H9 (cell line): ENCODE results near the gene PSPN. TPM values are rescaled to one million over a fixed set of nuclear protein-coding genes. Genes with fewer than 3 reads are reported as not detected.

Experiments used
- DNase-seq: peaks from one replicate; pipeline ENCODE4 v3.0.0-alpha.2; 2017
- H2AFZ ChIP-seq: one replicate; pipeline ENCODE4 v1.6.1; 2013; ENCODE audit warnings: mild to moderate bottlenecking, low read length, control low read depth, moderate library complexity
- H2AK5ac ChIP-seq: 2 replicates; pipeline ENCODE4 v1.6.1; 2013; ENCODE audit warnings: low read length, control low read depth, mixed read lengths; ENCODE audit not compliant: insufficient read length
- H2BK120ac ChIP-seq: one replicate; pipeline ENCODE4 v1.6.1; 2013; ENCODE audit warnings: low read depth, mild to moderate bottlenecking, low read length, control low read depth, inconsistent platforms; ENCODE audit not compliant: poor library complexity, severe bottlenecking
- H2BK12ac ChIP-seq: 2 replicates; pipeline ENCODE4 v1.6.1; 2013; ENCODE audit warnings: low read length, control low read depth, mixed read lengths, low read depth; ENCODE audit not compliant: insufficient read length
- H2BK15ac ChIP-seq: 2 replicates; pipeline ENCODE4 v1.6.1; 2013; ENCODE audit warnings: low read depth, low read length, control low read depth
- H2BK20ac ChIP-seq: one replicate; pipeline ENCODE4 v1.6.1; 2013; ENCODE audit warnings: low read depth, mild to moderate bottlenecking, low read length, control low read depth, inconsistent platforms; ENCODE audit not compliant: poor library complexity, severe bottlenecking
- H2BK5ac ChIP-seq: 2 replicates; pipeline ENCODE4 v1.6.1; 2013; ENCODE audit warnings: low read length, control low read depth, mixed read lengths; ENCODE audit not compliant: insufficient read length
- H3K14ac ChIP-seq: 2 replicates; pipeline ENCODE4 v1.6.1; 2013; ENCODE audit warnings: low read length, control low read depth; ENCODE audit not compliant: insufficient read depth
- H3K18ac ChIP-seq: 2 replicates; pipeline ENCODE4 v1.6.1; 2013; ENCODE audit warnings: low read depth, mild to moderate bottlenecking, mixed read lengths, low read length, control low read depth; ENCODE audit not compliant: insufficient read length
- H3K23ac ChIP-seq: 2 replicates; pipeline ENCODE4 v1.6.1; 2013; ENCODE audit warnings: low read length, control low read depth, mixed read lengths, low read depth; ENCODE audit not compliant: insufficient read length
- H3K23me2 ChIP-seq: 2 replicates; pipeline ENCODE4 v1.6.1; 2013; ENCODE audit warnings: low read depth, mild to moderate bottlenecking, mixed read lengths, low read length, control low read depth; ENCODE audit not compliant: insufficient read length, poor library complexity, severe bottlenecking
- H3K27ac ChIP-seq: 2 replicates; pipeline ENCODE4 v1.5.1; 2013; ENCODE audit warnings: low read length, control low read depth, mixed read lengths, low read depth; ENCODE audit not compliant: insufficient read length
- H3K27me3 ChIP-seq: 2 replicates; pipeline ENCODE4 v1.6.1; 2013; ENCODE audit warnings: low read length, control low read depth, inconsistent platforms; ENCODE audit not compliant: insufficient read depth
- H3K4ac ChIP-seq: 2 replicates; pipeline ENCODE4 v1.6.1; 2013; ENCODE audit warnings: low read depth, mild to moderate bottlenecking, control low read depth, inconsistent platforms, low read length, moderate library complexity
- H3K4me1 ChIP-seq: 2 replicates; pipeline ENCODE4 v1.6.1; 2013; ENCODE audit warnings: low read length, control low read depth, inconsistent platforms; ENCODE audit not compliant: insufficient read depth
- H3K4me2 ChIP-seq: 2 replicates; pipeline ENCODE4 v1.6.1; 2013; ENCODE audit warnings: low read length, control low read depth, mixed read lengths; ENCODE audit not compliant: insufficient read length, insufficient read depth
- H3K56ac ChIP-seq: 2 replicates; pipeline ENCODE4 v1.6.1; 2013; ENCODE audit warnings: low read depth, mild to moderate bottlenecking, mixed read lengths, low read length, control low read depth; ENCODE audit not compliant: insufficient read length
- H3K79me1 ChIP-seq: 2 replicates; pipeline ENCODE4 v1.6.1; 2013; ENCODE audit warnings: low read depth, mild to moderate bottlenecking, moderate library complexity, low read length, control low read depth, inconsistent platforms; ENCODE audit not compliant: insufficient read depth, poor library complexity, severe bottlenecking
- H3K79me2 ChIP-seq: 2 replicates; pipeline ENCODE4 v1.6.1; 2013; ENCODE audit warnings: low read length, control low read depth, inconsistent platforms; ENCODE audit not compliant: insufficient read depth
- H3K9ac ChIP-seq: 2 replicates; pipeline ENCODE4 v1.6.1; 2013; ENCODE audit warnings: low read length, control low read depth, mixed read lengths; ENCODE audit not compliant: insufficient read length; ENCODE audit errors: extremely low read depth
- H3K9me3 ChIP-seq: one replicate; pipeline ENCODE4 v1.6.1; 2013; ENCODE audit warnings: low read depth, low read length, inconsistent platforms; ENCODE audit not compliant: control insufficient read depth
- H3T11ph ChIP-seq: one replicate; pipeline ENCODE4 v1.6.1; 2013; ENCODE audit warnings: mild to moderate bottlenecking, low read length, control low read depth, inconsistent platforms
- H4K20me1 ChIP-seq: one replicate; pipeline ENCODE4 v1.6.1; 2013; ENCODE audit not compliant: control insufficient read depth, insufficient read length, insufficient read depth
- H4K5ac ChIP-seq: 2 replicates; pipeline ENCODE4 v1.6.1; 2013; ENCODE audit warnings: low read depth, mild to moderate bottlenecking, mixed read lengths, low read length, control low read depth; ENCODE audit not compliant: insufficient read length
- H4K8ac ChIP-seq: replicated peaks from 2 replicates; pipeline ENCODE4 v1.6.1; 2013; ENCODE audit warnings: low read length, control low read depth, mixed read lengths, low read depth; ENCODE audit not compliant: insufficient read length
- H4K91ac ChIP-seq: 2 replicates; pipeline ENCODE4 v1.6.1; 2013; ENCODE audit warnings: low read depth, mild to moderate bottlenecking, moderate library complexity, mixed read lengths, low read length, control low read depth; ENCODE audit not compliant: insufficient read length
- H3K27ac Mint-ChIP-seq, 3 experiments: 2 replicates in 2 of 3; 3 replicates in 1 of 3; pipeline ENCODE4 v1.8.0; 2020 to 2021; ENCODE audit warnings: mixed read lengths in 3 of 3, mild to moderate bottlenecking in 1 of 3, moderate library complexity in 1 of 3
- H3K27me3 Mint-ChIP-seq: 2 replicates; pipeline ENCODE4 v1.8.0; 2021; ENCODE audit warnings: low read depth, mild to moderate bottlenecking, moderate library complexity, mixed read lengths
- H3K36me3 Mint-ChIP-seq, 3 experiments: 2 replicates in 2 of 3; 3 replicates in 1 of 3; pipeline ENCODE4 v1.8.0; 2020 to 2021; ENCODE audit warnings: low read depth in 3 of 3, mixed read lengths in 3 of 3; ENCODE audit not compliant: insufficient read depth in 1 of 3
- H3K4me1 Mint-ChIP-seq, 2 experiments: 2 replicates each; pipeline ENCODE4 v1.8.0; 2020; ENCODE audit warnings: mixed read lengths in 2 of 2
- H3K4me3 Mint-ChIP-seq, 2 experiments: 2 replicates in 1 of 2; 3 replicates in 1 of 2; pipeline ENCODE4 v1.8.0; 2020 to 2021; ENCODE audit warnings: mild to moderate bottlenecking in 2 of 2, mixed read lengths in 2 of 2, moderate library complexity in 1 of 2
- H3K9me3 Mint-ChIP-seq, 2 experiments: 2 replicates in 1 of 2; 3 replicates in 1 of 2; pipeline ENCODE4 v1.8.0; 2020; ENCODE audit warnings: mild to moderate bottlenecking in 2 of 2, mixed read lengths in 2 of 2, moderate library complexity in 1 of 2
- CTCF ChIP-seq: fragments of 200-600 bp; sonication (generic); conservative IDR thresholded peaks from 3 replicates; pipeline ENCODE4 v1.8.0; 2021; ENCODE audit warnings: antibody characterized with exemption, mild to moderate bottlenecking
- WGBS: extraction: QIAGEN DNeasy Blood & Tissue Kit; methylation state at CpG from one replicate; pipeline ENCODE4 v1.1.7; 2013; ENCODE audit warnings: missing lambda C conversion rate, low lambda C conversion rate, mixed read lengths; ENCODE audit not compliant: insufficient read length; ENCODE audit errors: extremely low coverage; 5-methylcytosine and 5-hydroxymethylcytosine counted together
- total RNA-seq: library from RNA; stranded (reverse); gene quantifications from 2 replicates; pipeline ENCODE4 v1.2.1, GENCODE V29; 2021

The PSPN gene
- total RNA-seq, 1 experiment from 2014 or later: 2.1 TPM

DNA sequence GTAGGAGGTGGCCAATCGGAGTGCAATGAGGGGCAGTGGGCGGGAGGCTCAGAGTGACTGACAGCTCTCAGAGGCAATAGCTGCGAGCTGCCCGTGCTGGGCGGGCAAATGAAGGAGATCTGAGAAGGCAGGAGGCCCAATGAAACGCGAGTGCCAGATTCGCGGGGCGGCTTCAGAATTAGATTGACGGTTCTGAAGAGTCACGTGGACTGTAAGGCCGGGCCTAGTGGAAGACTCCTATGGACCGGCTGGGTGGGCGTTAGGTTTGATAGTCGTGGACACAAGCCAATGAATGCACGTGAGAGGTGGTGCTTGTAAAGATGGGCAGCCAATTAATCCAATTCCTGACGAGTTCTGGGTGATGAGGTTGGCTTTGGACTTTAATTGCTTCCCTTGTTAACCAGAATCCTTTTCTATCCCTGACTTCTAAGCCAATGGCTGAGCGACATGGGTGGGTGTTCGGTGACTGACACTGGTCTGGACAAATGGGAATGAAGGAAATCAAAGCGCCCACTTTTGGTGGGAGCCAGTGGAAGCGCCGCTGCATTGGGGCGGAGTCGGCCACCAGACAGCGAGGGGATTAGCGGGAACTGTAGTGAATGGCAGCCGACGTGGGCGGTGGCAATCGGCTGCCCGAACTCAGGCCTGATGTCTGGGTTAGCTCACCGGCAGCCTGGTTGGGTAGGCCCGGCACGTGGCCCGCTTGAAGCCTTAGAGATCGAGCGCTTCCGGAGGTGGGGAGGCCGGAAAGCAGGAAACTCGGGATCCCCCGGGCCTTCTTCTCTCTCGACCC, 49.4 kb upstream of the PSPN start:
- no peak overlapping the region for H3K4me2 ChIP-seq
- TF ChIP-seq CTCF: no peak
- no peak overlapping the region for H3K27ac ChIP-seq

More for the DNA sequence above, 49.4 kb upstream of the PSPN start:
- Histone ChIP-seq H2BK120ac (no peak overlapping the region), H2AK5ac (no peak overlapping the region), H2BK15ac (no peak overlapping the region), H3T11ph (no peak overlapping the region), H4K5ac (no peak overlapping the region), H3K4me1 (no peaks in the 10 kb centered on the region), H3K4ac (no peak overlapping the region), H3K79me1 (peaks cover 3% of the 10 kb centered on the region), H2BK20ac (no peak overlapping the region), H3K27me3 (no peaks in the 10 kb centered on the region), H3K9me3 (no peaks in the 10 kb centered on the region), H2BK12ac (no peak overlapping the region), H2BK5ac (no peak overlapping the region), H2AFZ (no peak overlapping the region), H3K9ac (no peak overlapping the region), H3K23ac (no peak overlapping the region), H3K14ac (no peak overlapping the region), H3K18ac (peak overlapping the region; percentile 60), H3K56ac (no peak overlapping the region), H4K91ac (no peak overlapping the region), H3K79me2 (peaks cover 40% of the 10 kb centered on the region), H4K20me1 (no peaks in the 10 kb centered on the region), H3K23me2 (peaks cover 4% of the 10 kb centered on the region), H4K8ac (no peak overlapping the region)
- peak overlapping the region in 2 of 3 experiments; percentile 51 to 88; a peak in 2 of 7 replicates for H3K27ac Mint-ChIP-seq
- H3K27me3 Mint-ChIP-seq: peaks cover 13% of the 10 kb centered on the region
- peak overlapping the region; percentile 68 to 82 for H3K4me3 Mint-ChIP-seq
- peaks cover 10 to 20% of the 10 kb centered on the region in 2 experiments for H3K4me1 Mint-ChIP-seq
- no CpG with 5 or more reads among the region's 43 CpGs for WGBS
- peaks cover 6 to 8% of the 10 kb centered on the region in 2 experiments for H3K9me3 Mint-ChIP-seq
- peaks cover 21 to 42% (median 36%) of the 10 kb centered on the region in 3 experiments for H3K36me3 Mint-ChIP-seq
- peak; percentile 100 for DNase-seq
